CD4-positive, alpha-beta T cell treated with Interleukin-4 for 1 hour (primary cell): Measurements from ENCODE around the gene DDT.
"Not testable (repeated sequence)": the region's sequence is repeated elsewhere in the genome, so short reads cannot be mapped to it uniquely, and the experiment has no call there.

Experiments
- DNase-seq, 2 donors: peaks; one replicate each; pipeline ENCODE4 v3.0.0-alpha.2; 2020 to 2022

The DDT gene

DNA sequence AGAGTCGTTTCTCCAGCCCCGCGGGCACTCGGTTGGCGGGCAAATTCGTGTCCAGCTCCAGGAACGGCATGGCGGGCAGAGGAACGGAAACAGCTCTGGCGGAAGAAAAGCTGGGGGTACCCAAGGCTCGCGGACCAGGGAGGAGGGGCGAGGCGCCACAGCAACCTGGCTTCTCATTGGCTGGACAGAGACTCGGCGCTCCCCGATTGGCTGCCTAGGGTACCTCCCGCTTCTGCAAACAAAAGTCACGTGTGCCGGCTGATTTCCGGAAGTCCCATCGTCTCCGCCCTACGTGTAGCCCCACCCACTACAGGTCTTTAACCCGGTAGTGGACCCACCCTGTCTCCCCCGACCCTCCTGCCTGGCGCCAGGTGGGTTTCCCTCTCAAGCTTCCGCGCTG lies at the start of gene DDT:
Gene DDT, minus strand, starts transcription at position 97 of the 400 bp plus-strand sequence. Its CDS starts 27 bp downstream, at position 70.
- not testable (repeated sequence) for DNase-seq

GRCh38 chr22:24023204-24023789 lies 49.1 kb upstream of the DDT start:
- no peak for DNase-seq

DNA sequence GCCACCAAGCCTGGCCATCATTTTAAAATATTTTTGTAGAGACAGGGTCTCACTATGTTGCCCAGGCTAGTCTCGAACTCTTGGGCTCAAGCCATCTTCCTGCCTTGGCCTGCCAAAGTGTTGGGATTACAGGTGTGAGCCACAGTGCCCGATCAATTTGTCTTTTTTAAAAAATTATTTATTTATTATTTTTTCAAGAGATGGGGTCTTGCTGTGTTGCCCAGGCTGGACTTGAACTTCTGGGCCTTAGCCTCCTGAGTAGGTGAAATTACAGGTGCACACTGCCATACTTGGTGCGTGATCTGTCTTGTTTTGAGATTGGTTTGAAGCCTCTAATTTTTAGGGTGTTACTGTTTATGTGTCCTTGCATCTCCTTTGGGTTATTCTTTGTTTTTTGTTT lies 47.1 kb upstream of the DDT start:
- no peak for DNase-seq

DNA sequence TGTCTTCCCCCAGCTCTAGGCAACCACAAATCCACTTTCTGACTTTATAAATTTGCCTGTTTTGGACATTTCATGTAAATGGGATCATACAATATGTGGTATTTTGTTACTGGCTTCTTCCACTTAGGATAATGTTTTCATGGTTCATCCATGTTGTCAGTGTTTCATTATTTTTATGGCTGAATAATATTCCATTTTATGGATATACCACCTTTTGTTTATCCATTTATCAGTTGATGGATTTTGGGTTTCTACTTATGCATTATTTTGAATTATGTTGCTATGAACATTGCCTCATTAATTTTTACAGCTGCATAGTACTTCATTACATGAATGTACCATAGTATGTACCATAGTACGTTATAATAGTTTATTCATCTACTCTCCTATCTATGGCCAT lies 41.9 kb upstream of the DDT start:
- DNase-seq = no peak

DNA sequence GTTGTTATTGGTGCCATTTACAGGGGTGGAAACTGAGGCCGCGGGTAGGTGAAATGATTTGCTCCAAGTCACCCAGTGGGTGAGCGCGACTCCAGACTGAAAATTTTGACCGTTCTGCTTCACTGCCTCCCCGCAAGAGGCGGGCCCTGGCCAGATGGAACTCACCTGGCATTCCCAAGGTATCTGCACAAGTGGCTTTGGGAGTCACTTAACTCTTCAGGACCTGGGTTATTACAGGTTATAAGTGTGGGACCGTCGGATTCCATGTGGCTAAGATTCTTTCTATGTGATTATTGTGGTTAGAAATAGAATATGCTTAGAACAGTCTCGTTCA lies 37.5 kb upstream of the DDT start:
- no peak for DNase-seq

DNA sequence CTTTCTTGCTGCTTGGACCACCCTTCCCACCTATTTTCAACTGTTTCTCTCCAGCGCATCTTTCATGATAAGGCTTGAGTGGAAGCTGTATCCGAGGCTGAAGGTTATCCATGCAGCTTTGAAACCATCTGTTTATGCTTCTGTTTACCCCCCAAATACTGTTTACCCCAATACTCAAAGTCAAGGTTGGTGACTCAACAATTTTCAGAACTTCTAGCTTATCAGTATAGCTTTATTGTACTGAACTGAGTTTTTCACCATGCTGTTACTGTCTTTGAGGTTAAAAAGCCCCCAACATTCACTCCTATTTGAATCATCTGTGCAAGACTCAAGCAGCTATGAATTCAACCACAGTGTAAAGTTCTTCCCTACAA lies 35.8 kb upstream of the DDT start:
- DNase-seq = no peak

DNA sequence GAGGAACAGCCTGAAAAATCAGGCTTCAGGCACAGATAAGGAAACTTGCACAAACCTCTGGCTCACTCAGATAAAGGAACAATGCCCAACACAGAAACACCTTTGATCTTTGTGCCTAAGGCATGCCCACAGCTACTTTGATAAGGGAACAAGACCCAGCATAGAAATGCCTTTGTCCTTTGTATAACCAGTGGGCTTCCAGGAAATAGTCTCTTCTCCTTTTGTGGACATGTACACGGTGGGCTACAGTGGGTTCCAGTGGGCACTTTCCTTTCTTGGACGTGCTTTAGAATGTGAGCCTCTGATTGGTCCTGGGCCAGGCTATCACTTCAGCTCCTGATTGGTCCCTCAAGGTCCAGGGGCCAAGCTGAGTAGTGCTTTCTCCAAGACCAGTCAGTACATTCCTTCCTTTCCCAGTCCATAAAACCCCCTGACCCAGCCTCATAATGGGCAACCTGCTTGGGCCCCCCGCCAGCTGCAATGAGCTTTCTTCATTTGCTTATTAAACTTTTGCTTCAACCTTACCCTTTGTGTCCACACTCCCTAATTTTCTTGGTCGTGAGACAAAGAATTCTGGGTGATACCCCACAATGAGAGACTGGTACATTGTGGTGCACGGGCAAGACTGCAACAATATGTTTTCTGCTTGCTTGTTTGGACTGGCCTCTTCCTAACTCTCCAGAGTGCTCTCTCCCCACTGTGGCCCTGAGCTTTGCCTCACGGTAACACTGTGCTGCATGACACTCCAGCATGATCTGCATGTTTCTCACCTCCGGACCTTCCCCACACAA lies 35.2 kb upstream of the DDT start:
- DNase-seq = no peak

GRCh38 chr22:24008381-24009226 lies 34.4 kb upstream of the DDT start:
- no peak for DNase-seq

DNA sequence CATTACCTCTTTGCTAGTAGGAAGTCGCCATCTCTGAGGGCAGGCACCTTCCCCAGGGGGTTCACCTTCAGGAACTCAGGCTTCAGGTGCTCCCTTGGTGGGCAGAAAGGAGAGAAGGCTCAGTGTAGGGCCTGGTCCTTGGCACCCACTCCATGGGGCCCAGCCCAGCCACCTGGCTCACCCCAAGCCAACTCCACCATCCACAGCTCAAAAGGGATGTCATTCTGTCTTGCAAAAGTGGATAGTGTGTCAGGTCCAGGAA lies 33.7 kb upstream of the DDT start:
- DNase-seq = no peak

- no peak for DNase-seq
These were observed 33.2 kb upstream of the DDT start for GRCh38 chr22:24007253-24008021.

- DNase-seq = no peak
These were observed 32.6 kb upstream of the DDT start for GRCh38 chr22:24006914-24007214.

- DNase-seq = no peak
These were observed 32.1 kb upstream of the DDT start for GRCh38 chr22:24006207-24006913.

DNA sequence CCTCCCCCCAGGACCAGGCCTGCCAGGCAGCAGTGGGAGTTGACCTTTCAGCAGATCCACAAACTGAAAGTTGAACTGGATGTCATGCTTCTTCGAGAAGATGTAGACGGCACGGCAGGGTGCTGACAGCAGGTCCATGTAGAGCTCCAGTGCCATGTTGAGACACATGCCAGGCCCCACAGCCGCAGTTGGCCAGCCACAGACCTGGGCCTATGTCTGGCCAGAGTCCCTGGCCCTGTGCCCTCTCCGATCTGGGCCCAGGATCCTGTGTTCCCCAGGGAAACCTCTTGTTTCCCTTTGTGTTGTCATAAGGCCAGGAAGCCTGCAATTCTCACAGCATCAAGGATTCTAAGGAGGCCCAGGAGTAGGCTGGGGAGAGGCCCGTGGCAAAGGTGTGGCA lies 31.0 kb upstream of the DDT start, which contains the start of gene GSTT4:
Gene GSTT4, minus strand, starts transcription at position 253 of the 400 bp plus-strand sequence. Its CDS starts 97 bp downstream, at position 156.
- no peak for DNase-seq

GRCh38 chr22:24003887-24004286 lies 29.6 kb upstream of the DDT start:
- no peak for DNase-seq

- no peak for DNase-seq
These were observed 28.6 kb upstream of the DDT start for GRCh38 chr22:24002851-24003250.

DNA sequence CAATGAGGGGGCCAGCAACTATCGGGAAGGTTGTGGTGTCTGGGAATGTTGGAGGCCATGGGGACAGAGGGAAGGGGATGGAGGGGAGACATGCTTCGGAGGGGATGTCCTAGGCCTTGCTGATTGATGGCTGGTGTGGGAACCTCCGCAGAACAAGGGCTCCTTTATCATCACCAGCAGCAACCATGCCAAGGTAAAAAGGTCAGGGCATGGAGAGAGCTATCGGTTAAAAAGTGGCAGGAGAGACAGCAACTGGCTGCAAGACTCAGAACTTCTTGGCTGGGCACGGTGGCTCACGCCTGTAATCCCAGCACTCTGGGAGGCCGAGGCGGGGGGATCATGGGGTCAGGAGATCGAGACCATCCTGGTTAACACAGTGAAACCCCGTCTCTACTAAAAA lies 28.0 kb upstream of the DDT start:
- DNase-seq = no peak

GRCh38 chr22:24001314-24001713 lies 27.1 kb upstream of the DDT start:
- no peak for DNase-seq

- DNase-seq = not testable (repeated sequence)
These were observed 25.5 kb upstream of the DDT start for GRCh38 chr22:23999779-24000178.

DNA sequence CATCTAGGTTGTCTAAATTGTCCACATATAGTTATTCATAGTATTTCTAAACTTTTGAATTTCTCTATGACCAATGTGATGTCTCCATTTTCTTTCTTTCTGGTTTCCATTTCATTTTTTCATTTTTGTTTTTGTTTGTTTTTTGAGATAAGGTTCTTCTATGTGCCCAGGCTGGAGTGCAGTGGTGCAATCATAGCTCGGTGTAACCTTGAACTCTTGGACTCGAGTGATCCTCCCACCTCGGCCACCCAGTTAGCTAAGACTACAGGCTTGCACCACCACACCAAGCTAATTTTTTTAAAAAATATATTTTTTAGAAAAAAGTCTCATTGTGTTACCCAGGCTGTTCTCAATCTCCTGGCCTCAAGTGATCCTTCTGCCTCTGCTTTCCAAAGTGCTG lies 22.9 kb upstream of the DDT start:
- DNase-seq = no peak

GRCh38 chr22:23993581-23994177 lies 19.4 kb upstream of the DDT start:
- DNase-seq = not testable (repeated sequence)

DNA sequence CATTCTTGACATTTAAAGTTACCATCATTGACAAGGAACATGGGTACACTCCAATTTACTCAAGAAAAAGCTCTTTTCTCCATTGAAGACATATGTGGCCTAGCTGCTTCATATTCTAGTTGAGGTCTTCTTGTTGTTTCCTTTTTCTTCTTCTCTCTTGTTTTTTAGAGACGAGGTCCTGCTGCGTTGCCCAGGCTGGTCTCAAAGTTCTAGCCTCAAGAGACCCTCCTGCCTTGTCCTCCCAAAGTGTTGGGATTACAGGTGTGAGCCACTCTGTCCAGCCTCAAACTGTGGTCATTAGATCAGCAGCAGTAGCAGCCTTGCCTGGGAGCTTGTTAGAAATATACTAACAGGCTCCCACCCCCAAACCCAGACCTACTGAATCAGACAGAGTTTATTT lies 18.8 kb upstream of the DDT start:
- DNase-seq = not testable (repeated sequence)

GRCh38 chr22:23989583-23990244 lies 15.5 kb upstream of the DDT start:
- not testable (repeated sequence) for DNase-seq
